Measurements from ENCODE around the gene PPIA.
A peak's percentile ranks its signal among the peaks of the same experiment; 100 is the strongest.
"Not testable (repeated sequence)": the region's sequence is repeated elsewhere in the genome, so short reads cannot be mapped to it uniquely, and the experiment has no call there.

The PPIA gene

DNA sequence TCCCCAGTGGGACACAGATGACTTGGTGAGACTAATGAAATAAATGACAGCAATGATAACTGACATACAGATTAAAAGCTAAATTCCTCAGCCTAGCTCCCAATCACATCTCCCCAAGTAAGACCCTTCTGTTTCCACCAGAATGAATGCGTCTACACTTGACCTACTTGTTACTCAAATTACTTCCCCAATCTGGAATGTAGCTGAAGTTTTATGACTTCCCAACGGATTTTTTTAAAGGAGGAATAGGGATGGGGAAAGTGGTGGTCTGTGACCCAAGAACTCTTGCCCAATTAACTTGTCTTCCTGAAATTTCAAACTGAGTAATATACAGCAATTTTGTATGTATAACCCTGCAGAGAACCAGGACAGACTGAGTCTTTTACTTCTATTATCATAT lies 42.3 kb downstream of the PPIA start:
- peaks cover 12% of the 10 kb centered on the region for H3K36me3 ChIP-seq (replicated peaks; ENCODE audit: insufficient read depth, low read length)

DNA sequence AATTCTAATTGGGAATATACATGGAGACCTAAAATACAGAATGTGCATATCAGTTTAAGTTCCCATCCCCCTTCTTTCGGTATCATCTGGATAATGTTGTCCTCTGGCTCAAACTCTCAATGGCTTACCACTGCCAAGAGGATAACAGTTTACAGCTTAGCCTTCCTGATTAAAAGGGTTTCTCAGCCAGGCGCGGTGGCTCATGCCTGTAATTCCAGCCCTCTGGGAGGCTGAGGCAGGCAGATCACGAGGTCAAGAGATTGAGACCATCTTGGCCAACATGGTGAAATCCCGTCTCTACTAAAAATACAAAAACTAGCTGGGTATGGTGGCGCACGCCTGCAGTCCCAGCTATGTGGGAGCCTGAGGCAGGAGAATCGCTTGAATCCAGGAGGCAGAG lies 46.2 kb downstream of the PPIA start:
- not testable (repeated sequence) for H3K27ac ChIP-seq (ENCODE audit: low read length); H3K36me3 ChIP-seq (replicated peaks; ENCODE audit: insufficient read depth, low read length); H3K27me3 ChIP-seq (replicated peaks; ENCODE audit: insufficient read depth, low read length); H3K4me3 ChIP-seq (ENCODE audit: low read length); H3K4me1 ChIP-seq (ENCODE audit: low read length); H3K4me2 ChIP-seq (ENCODE audit: low read depth, low read length); DNase-seq; H3K9me3 ChIP-seq (replicated peaks; ENCODE audit: insufficient read depth, low read length); H3K9me2 ChIP-seq (replicated peaks; ENCODE audit: insufficient read depth, low read length); H2AFZ ChIP-seq (ENCODE audit: low read length); H3K9ac ChIP-seq (ENCODE audit: low read length)
- Histone ChIP-seq H4K20me1 (ENCODE audit: insufficient read depth, low read length) (peaks cover 39% of the 10 kb centered on the region; the same call in 1 of the 2 replicates), H3K79me2 (ENCODE audit: low read length) (peaks cover 95% of the 10 kb centered on the region), H3F3A (ENCODE audit: insufficient read depth, low read length) (peaks cover 13% of the 10 kb centered on the region)

More for the DNA sequence above, 42.3 kb downstream of the PPIA start:
- no peak overlapping the region for H2AFZ ChIP-seq (ENCODE audit: low read length)
- no peaks in the 10 kb centered on the region for H3F3A ChIP-seq (ENCODE audit: insufficient read depth, low read length)
- no peak overlapping the region for H3K4me2 ChIP-seq (ENCODE audit: low read depth, low read length)
- no peaks in the 10 kb centered on the region for H3K4me1 ChIP-seq (ENCODE audit: low read length)
- no peak overlapping the region for H3K4me3 ChIP-seq (ENCODE audit: low read length)
- no peak for DNase-seq
- TF ChIP-seq EZH2 (optimal IDR thresholded peaks at IDR 0.05; ENCODE audit: low read depth, low read length) (no peak), EZH2phosphoT487 (IDR thresholded peaks at IDR 0.05; ENCODE audit: low read length) (no peak)
- TF ChIP-seq, protein P1, sequence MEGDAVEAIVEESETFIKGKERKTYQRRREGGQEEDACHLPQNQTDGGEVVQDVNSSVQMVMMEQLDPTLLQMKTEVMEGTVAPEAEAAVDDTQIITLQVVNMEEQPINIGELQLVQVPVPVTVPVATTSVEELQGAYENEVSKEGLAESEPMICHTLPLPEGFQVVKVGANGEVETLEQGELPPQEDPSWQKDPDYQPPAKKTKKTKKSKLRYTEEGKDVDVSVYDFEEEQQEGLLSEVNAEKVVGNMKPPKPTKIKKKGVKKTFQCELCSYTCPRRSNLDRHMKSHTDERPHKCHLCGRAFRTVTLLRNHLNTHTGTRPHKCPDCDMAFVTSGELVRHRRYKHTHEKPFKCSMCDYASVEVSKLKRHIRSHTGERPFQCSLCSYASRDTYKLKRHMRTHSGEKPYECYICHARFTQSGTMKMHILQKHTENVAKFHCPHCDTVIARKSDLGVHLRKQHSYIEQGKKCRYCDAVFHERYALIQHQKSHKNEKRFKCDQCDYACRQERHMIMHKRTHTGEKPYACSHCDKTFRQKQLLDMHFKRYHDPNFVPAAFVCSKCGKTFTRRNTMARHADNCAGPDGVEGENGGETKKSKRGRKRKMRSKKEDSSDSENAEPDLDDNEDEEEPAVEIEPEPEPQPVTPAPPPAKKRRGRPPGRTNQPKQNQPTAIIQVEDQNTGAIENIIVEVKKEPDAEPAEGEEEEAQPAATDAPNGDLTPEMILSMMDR (IDR thresholded peaks at IDR 0.05; ENCODE audit: low read length): no peak
- peaks cover 93% of the 10 kb centered on the region for H3K79me2 ChIP-seq (ENCODE audit: low read length)
- no peaks in the 10 kb centered on the region for H3K27me3 ChIP-seq (replicated peaks; ENCODE audit: insufficient read depth, low read length)
- H4K20me1 ChIP-seq (ENCODE audit: insufficient read depth, low read length): 0 out of 2 replicates have a peak, but pooled peaks cover 10% of the 10 kb centered on the region
- H3K9me3 ChIP-seq (replicated peaks; ENCODE audit: insufficient read depth, low read length): no peaks in the 10 kb centered on the region
- no peaks in the 10 kb centered on the region for H3K9me2 ChIP-seq (replicated peaks; ENCODE audit: insufficient read depth, low read length)
- H3K27ac ChIP-seq (ENCODE audit: low read length): no peak overlapping the region
- no peak overlapping the region for H3K9ac ChIP-seq (ENCODE audit: low read length)

DNA sequence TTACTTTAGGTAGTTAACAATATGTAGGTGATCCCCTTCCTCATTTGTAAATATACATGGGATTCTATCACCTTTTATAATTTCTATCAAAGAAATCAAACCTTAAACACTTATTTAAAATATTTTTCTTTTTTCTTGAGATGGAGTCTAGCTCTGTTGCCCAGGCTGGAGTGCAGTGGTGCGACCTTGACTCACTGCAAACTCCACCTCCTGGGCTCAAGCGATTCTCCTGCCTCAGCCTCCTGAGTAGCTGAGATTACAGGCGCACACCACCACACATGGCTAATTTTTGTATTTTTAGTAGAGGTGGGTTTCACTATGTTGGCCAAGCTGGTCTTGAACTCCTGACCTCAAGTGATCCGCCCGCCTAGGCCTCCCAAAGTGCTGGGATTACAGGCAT lies 47.0 kb downstream of the PPIA start:
- not testable (repeated sequence) for H3K9me2 ChIP-seq (replicated peaks; ENCODE audit: insufficient read depth, low read length); H3K9ac ChIP-seq (ENCODE audit: low read length); H3K4me3 ChIP-seq (ENCODE audit: low read length); H3K27ac ChIP-seq (ENCODE audit: low read length); H3K27me3 ChIP-seq (replicated peaks; ENCODE audit: insufficient read depth, low read length); H3K4me1 ChIP-seq (ENCODE audit: low read length); H2AFZ ChIP-seq (ENCODE audit: low read length); H3K4me2 ChIP-seq (ENCODE audit: low read depth, low read length); DNase-seq; H3K9me3 ChIP-seq (replicated peaks; ENCODE audit: insufficient read depth, low read length); H3K36me3 ChIP-seq (replicated peaks; ENCODE audit: insufficient read depth, low read length)
- peaks cover 39% of the 10 kb centered on the region; the same call in 1 of the 2 replicates for H4K20me1 ChIP-seq (ENCODE audit: insufficient read depth, low read length)
- peaks cover 88% of the 10 kb centered on the region for H3K79me2 ChIP-seq (ENCODE audit: low read length)
- H3F3A ChIP-seq (ENCODE audit: insufficient read depth, low read length): peaks cover 13% of the 10 kb centered on the region

DNA sequence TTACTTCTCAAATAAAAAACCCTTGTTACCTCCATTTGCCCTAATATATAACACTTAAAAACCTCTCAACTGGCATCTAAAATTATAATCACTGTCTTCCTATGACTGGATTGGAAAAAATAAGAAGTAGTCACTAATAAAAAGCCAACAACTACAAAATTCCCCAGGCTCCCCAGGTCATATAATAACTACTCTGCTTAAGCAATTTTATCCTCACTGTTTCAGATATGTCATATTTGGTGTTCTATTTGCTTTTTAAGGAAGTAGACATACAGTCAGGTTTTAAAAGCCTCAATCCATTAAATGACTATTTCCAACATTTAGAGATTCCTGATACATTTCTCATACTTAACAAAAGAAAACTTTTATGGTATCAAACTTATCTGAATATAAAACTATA lies 49.0 kb downstream of the PPIA start:
- peaks cover 39% of the 10 kb centered on the region; the same call in 1 of the 2 replicates for H4K20me1 ChIP-seq (ENCODE audit: insufficient read depth, low read length)
- peaks cover 25% of the 10 kb centered on the region for H3F3A ChIP-seq (ENCODE audit: insufficient read depth, low read length)
- peak overlapping the region; percentile 71; the same call in 1 of the 2 replicates for H3K4me2 ChIP-seq (ENCODE audit: low read depth, low read length)

DNA sequence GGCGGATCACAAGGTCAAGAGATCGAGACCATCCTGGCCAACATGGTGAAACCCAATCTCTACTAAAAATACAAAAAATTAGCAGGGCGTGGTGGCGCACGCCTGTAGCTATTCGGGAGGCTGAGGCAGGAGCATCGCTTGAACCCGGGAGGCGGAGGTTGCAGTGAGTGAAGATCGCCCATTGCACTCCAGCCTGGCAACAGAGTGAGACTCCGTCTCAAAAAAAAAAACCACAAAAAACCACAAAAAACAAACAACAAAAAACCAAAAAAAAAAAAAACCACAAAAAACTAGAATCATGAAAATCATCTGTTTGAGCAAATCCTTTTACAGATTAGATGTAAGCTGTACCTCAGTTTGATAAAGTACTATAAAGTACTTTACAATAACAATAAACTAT lies 49.9 kb downstream of the PPIA start:
- H3K9ac ChIP-seq (ENCODE audit: low read length): peak overlapping the region; percentile 65; the same call in 1 of the 2 replicates
- H3K4me3 ChIP-seq (ENCODE audit: low read length): peak overlapping the region; percentile 96
- H3F3A ChIP-seq (ENCODE audit: insufficient read depth, low read length): peaks cover 25% of the 10 kb centered on the region

More for the DNA sequence above, 49.0 kb downstream of the PPIA start:
- 0 out of 2 replicates have a peak, but pooled peaks cover 6% of the 10 kb centered on the region for H3K4me1 ChIP-seq (ENCODE audit: low read length)
- TF ChIP-seq EZH2phosphoT487 (IDR thresholded peaks at IDR 0.05; ENCODE audit: low read length) (no peak), EZH2 (optimal IDR thresholded peaks at IDR 0.05; ENCODE audit: low read depth, low read length) (no peak)
- TF ChIP-seq, protein P1 (IDR thresholded peaks at IDR 0.05; ENCODE audit: low read length): no peak
- H3K27me3 ChIP-seq (replicated peaks; ENCODE audit: insufficient read depth, low read length): no peaks in the 10 kb centered on the region
- DNase-seq: no peak
- H3K9me3 ChIP-seq (replicated peaks; ENCODE audit: insufficient read depth, low read length): no peaks in the 10 kb centered on the region
- no peak overlapping the region for H3K27ac ChIP-seq (ENCODE audit: low read length)
- no peaks in the 10 kb centered on the region for H3K9me2 ChIP-seq (replicated peaks; ENCODE audit: insufficient read depth, low read length)
- H3K9ac ChIP-seq (ENCODE audit: low read length): peak overlapping the region; percentile 25; the same call in 1 of the 2 replicates
- peak overlapping the region; percentile 96; the same call in 1 of the 2 replicates for H3K4me3 ChIP-seq (ENCODE audit: low read length)
- H3K79me2 ChIP-seq (ENCODE audit: low read length): peaks cover 71% of the 10 kb centered on the region
- peaks cover 5% of the 10 kb centered on the region; the same call in 1 of the 2 replicates for H3K36me3 ChIP-seq (replicated peaks; ENCODE audit: insufficient read depth, low read length)
- H2AFZ ChIP-seq (ENCODE audit: low read length): no peak overlapping the region

More for the DNA sequence above, 49.9 kb downstream of the PPIA start:
- H3K79me2 ChIP-seq (ENCODE audit: low read length): peaks cover 62% of the 10 kb centered on the region
- not testable (repeated sequence) for H3K4me1 ChIP-seq (ENCODE audit: low read length); H3K36me3 ChIP-seq (replicated peaks; ENCODE audit: insufficient read depth, low read length); H3K27me3 ChIP-seq (replicated peaks; ENCODE audit: insufficient read depth, low read length); H3K9me2 ChIP-seq (replicated peaks; ENCODE audit: insufficient read depth, low read length); H3K9me3 ChIP-seq (replicated peaks; ENCODE audit: insufficient read depth, low read length); H2AFZ ChIP-seq (ENCODE audit: low read length); DNase-seq; H3K27ac ChIP-seq (ENCODE audit: low read length)
- peaks cover 33% of the 10 kb centered on the region; the same call in 1 of the 2 replicates for H4K20me1 ChIP-seq (ENCODE audit: insufficient read depth, low read length)
- peak overlapping the region; percentile 71 for H3K4me2 ChIP-seq (ENCODE audit: low read depth, low read length)
